Skeletal muscle tissue (tissue), 4 donors: ENCODE measurements around the gene PIGU. TPM values are rescaled to one million over a fixed set of nuclear protein-coding genes. Genes with fewer than 3 reads are reported as not detected.

Experiments
- H3K27ac ChIP-seq: one replicate; pipeline ENCODE4 v1.7.0; 2013; ENCODE audit warnings: mild to moderate bottlenecking, low read depth, low read length, inconsistent platforms
- H3K27me3 ChIP-seq, 3 donors: one replicate each; pipeline ENCODE4 v1.7.0; 2013; ENCODE audit warnings: low read length in 3 of 3; ENCODE audit not compliant: control insufficient read depth in 3 of 3, insufficient read depth in 3 of 3
- H3K36me3 ChIP-seq, 3 donors: one replicate each; pipeline ENCODE4 v1.7.0; 2013; ENCODE audit warnings: low read length in 3 of 3; ENCODE audit not compliant: control insufficient read depth in 3 of 3, insufficient read depth in 3 of 3
- H3K4me1 ChIP-seq, 3 donors: one replicate each; pipeline ENCODE4 v1.7.0; 2013; ENCODE audit warnings: low read length in 3 of 3, mild to moderate bottlenecking in 3 of 3; ENCODE audit not compliant: control insufficient read depth in 3 of 3, insufficient read depth in 3 of 3
- H3K4me3 ChIP-seq, 3 donors: one replicate each; pipeline ENCODE4 v1.7.0; 2013; ENCODE audit warnings: low read length in 3 of 3
- H3K9ac ChIP-seq, 3 donors: one replicate each; pipeline ENCODE4 v1.7.0; 2013; ENCODE audit warnings: low read length in 3 of 3, mild to moderate bottlenecking in 3 of 3, moderate library complexity in 2 of 3, low read depth in 1 of 3
- H3K9me3 ChIP-seq, 3 donors: one replicate each; pipeline ENCODE4 v1.7.0; 2013; ENCODE audit warnings: low read length in 3 of 3; ENCODE audit not compliant: control insufficient read depth in 3 of 3
- total RNA-seq: library from RNA; depleted of rRNA; stranded (reverse); fragments of >200 nt; gene quantifications from one replicate; pipeline ENCODE4 v1.2.3, GENCODE V29; 2014
- donor health status: Osteomylitis.

PIGU gene
- total RNA-seq, 1 donor from 2014 or later = 11.0 TPM

- H3K27ac ChIP-seq = no peak overlapping the region
- peaks cover 61 to 73% (median 66%) of the 10 kb centered on the region in 3 donors for H3K36me3 ChIP-seq
- H3K9ac ChIP-seq = no peak overlapping the region
- H3K4me3 ChIP-seq = no peak overlapping the region
- no peaks in the 10 kb centered on the region for H3K27me3 ChIP-seq
- no peaks in the 10 kb centered on the region for H3K9me3 ChIP-seq
- H3K4me1 ChIP-seq = peaks cover 0 to 27% (median 11%) of the 10 kb centered on the region in 3 donors
These were observed 145.2 kb downstream of the PIGU start for GRCh38 chr20:34531608-34532265.

- no peak overlapping the region for H3K4me3 ChIP-seq
- H3K4me1 ChIP-seq = peaks cover 11 to 41% (median 25%) of the 10 kb centered on the region in 3 donors
- H3K9ac ChIP-seq = peak overlapping the region in 1 of 3 donors; percentile 38
- no peak overlapping the region for H3K27ac ChIP-seq
- H3K36me3 ChIP-seq = peaks cover 51 to 68% (median 58%) of the 10 kb centered on the region in 3 donors
- H3K9me3 ChIP-seq = no peaks in the 10 kb centered on the region
- H3K27me3 ChIP-seq = no peaks in the 10 kb centered on the region
These were observed 146.6 kb downstream of the PIGU start for GRCh38 chr20:34530342-34530741.

- Histone ChIP-seq H3K9me3 (no peaks in the 10 kb centered on the region), H3K4me3 (no peak overlapping the region), H3K36me3 (peaks cover 45 to 62% (median 52%) of the 10 kb centered on the region in 3 donors), H3K9ac (no peak overlapping the region), H3K27me3 (no peaks in the 10 kb centered on the region), H3K4me1 (peaks cover 12 to 43% (median 29%) of the 10 kb centered on the region in 3 donors), H3K27ac (no peak overlapping the region)
These were observed 147.2 kb downstream of the PIGU start for GRCh38 chr20:34529742-34530141.

GRCh38 chr20:34528921-34529297 lies 148.0 kb downstream of the PIGU start:
- peak overlapping the region; percentile 33 for H3K27ac ChIP-seq

GRCh38 chr20:34527016-34527415 lies 149.9 kb downstream of the PIGU start:
- no peak overlapping the region for H3K9ac ChIP-seq
- H3K4me1 ChIP-seq = peaks cover 24 to 60% (median 39%) of the 10 kb centered on the region in 3 donors
- no peak overlapping the region for H3K4me3 ChIP-seq
- no peaks in the 10 kb centered on the region for H3K27me3 ChIP-seq
- H3K9me3 ChIP-seq = no peaks in the 10 kb centered on the region
- H3K36me3 ChIP-seq = peaks cover 29 to 50% (median 34%) of the 10 kb centered on the region in 3 donors
- peak overlapping the region; percentile 68 for H3K27ac ChIP-seq

More at GRCh38 chr20:34528921-34529297, 148.0 kb downstream of the PIGU start:
- Histone ChIP-seq H3K4me1 (peaks cover 14 to 49% (median 35%) of the 10 kb centered on the region in 3 donors), H3K4me3 (no peak overlapping the region), H3K27me3 (no peaks in the 10 kb centered on the region), H3K36me3 (peaks cover 38 to 55% (median 45%) of the 10 kb centered on the region in 3 donors), H3K9ac (peak overlapping the region in 1 of 3 donors; percentile 25), H3K9me3 (no peaks in the 10 kb centered on the region)

GRCh38 chr20:34526466-34526865 lies 150.4 kb downstream of the PIGU start:
- peak overlapping the region in 1 of 3 donors; percentile 51 for H3K9ac ChIP-seq
- no peaks in the 10 kb centered on the region for H3K27me3 ChIP-seq
- H3K36me3 ChIP-seq = peaks cover 24 to 49% (median 28%) of the 10 kb centered on the region in 3 donors
- no peak overlapping the region for H3K4me3 ChIP-seq
- H3K27ac ChIP-seq = peak overlapping the region; percentile 68
- H3K4me1 ChIP-seq = peaks cover 24 to 60% (median 39%) of the 10 kb centered on the region in 3 donors
- H3K9me3 ChIP-seq = no peaks in the 10 kb centered on the region

GRCh38 chr20:34525709-34526416 lies 151.0 kb downstream of the PIGU start:
- H3K36me3 ChIP-seq = peaks cover 24 to 46% (median 27%) of the 10 kb centered on the region in 3 donors
- peak overlapping the region; percentile 68 for H3K27ac ChIP-seq
- no peaks in the 10 kb centered on the region for H3K9me3 ChIP-seq
- H3K27me3 ChIP-seq = no peaks in the 10 kb centered on the region
- peak overlapping the region in 2 of 3 donors; percentile 1 to 36 for H3K4me3 ChIP-seq
- peaks cover 24 to 62% (median 39%) of the 10 kb centered on the region in 3 donors for H3K4me1 ChIP-seq
- peak overlapping the region; percentile 10 to 51 (median 15) for H3K9ac ChIP-seq

GRCh38 chr20:34525342-34525708 lies 151.6 kb downstream of the PIGU start:
- H3K36me3 ChIP-seq = peaks cover 22 to 40% (median 23%) of the 10 kb centered on the region in 3 donors
- H3K27me3 ChIP-seq = no peaks in the 10 kb centered on the region
- no peak overlapping the region for H3K9ac ChIP-seq
- no peaks in the 10 kb centered on the region for H3K9me3 ChIP-seq
- peaks cover 25 to 63% (median 39%) of the 10 kb centered on the region in 3 donors for H3K4me1 ChIP-seq
- H3K4me3 ChIP-seq = no peak overlapping the region
- peak overlapping the region; percentile 68 for H3K27ac ChIP-seq

GRCh38 chr20:34524426-34524825 lies 152.5 kb downstream of the PIGU start:
- H3K27ac ChIP-seq = no peak overlapping the region
- no peaks in the 10 kb centered on the region for H3K9me3 ChIP-seq
- H3K4me1 ChIP-seq = peaks cover 28 to 57% (median 39%) of the 10 kb centered on the region in 3 donors
- peaks cover 18 to 33% (median 23%) of the 10 kb centered on the region in 3 donors for H3K36me3 ChIP-seq
- no peak overlapping the region for H3K4me3 ChIP-seq
- H3K9ac ChIP-seq = no peak overlapping the region
- no peaks in the 10 kb centered on the region for H3K27me3 ChIP-seq
